Vagina (tissue), 2 donors: ENCODE results near the gene GCNT3.

Source experiments
- POLR2AphosphoS5 ChIP-seq, 2 donors: sonication (generic); formaldehyde crosslinking; IDR thresholded peaks; one replicate each; pipeline ENCODE4 v1.9.0; 2017; ENCODE audit warnings: antibody characterized with exemption in 2 of 2, mild to moderate bottlenecking in 2 of 2, low read depth in 1 of 2; ENCODE audit not compliant: insufficient read depth in 1 of 2
- TF ChIP-seq, protein P1 (sequence below), 3 experiments: fragments of 450-650 bp in 2 of 3; fragments of 200-600 bp in 1 of 3; sonication (generic) in 1 of 3; IDR thresholded peaks; one replicate each; pipeline ENCODE4 v1.5.1; 2017 to 2019; ENCODE audit warnings: antibody characterized with exemption in 3 of 3, mild to moderate bottlenecking in 2 of 3, moderate library complexity in 2 of 3

- TF ChIP-seq, protein P1, sequence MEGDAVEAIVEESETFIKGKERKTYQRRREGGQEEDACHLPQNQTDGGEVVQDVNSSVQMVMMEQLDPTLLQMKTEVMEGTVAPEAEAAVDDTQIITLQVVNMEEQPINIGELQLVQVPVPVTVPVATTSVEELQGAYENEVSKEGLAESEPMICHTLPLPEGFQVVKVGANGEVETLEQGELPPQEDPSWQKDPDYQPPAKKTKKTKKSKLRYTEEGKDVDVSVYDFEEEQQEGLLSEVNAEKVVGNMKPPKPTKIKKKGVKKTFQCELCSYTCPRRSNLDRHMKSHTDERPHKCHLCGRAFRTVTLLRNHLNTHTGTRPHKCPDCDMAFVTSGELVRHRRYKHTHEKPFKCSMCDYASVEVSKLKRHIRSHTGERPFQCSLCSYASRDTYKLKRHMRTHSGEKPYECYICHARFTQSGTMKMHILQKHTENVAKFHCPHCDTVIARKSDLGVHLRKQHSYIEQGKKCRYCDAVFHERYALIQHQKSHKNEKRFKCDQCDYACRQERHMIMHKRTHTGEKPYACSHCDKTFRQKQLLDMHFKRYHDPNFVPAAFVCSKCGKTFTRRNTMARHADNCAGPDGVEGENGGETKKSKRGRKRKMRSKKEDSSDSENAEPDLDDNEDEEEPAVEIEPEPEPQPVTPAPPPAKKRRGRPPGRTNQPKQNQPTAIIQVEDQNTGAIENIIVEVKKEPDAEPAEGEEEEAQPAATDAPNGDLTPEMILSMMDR (IDR thresholded peaks at IDR 0.05) = no peak
- peak in 1 of 2 donors; percentile 61 for TF ChIP-seq POLR2AphosphoS5 (IDR thresholded peaks at IDR 0.05; ENCODE audit: insufficient read depth in 1 of 2, low read depth in 1 of 2)
Observed at GRCh38 chr15:59570315-59570714, 41.3 kb upstream of the GCNT3 start.
